Measurements from ENCODE around the gene JCAD. TPM values are rescaled to one million over a fixed set of nuclear protein-coding genes. Genes with fewer than 3 reads are reported as not detected.

JCAD gene
- total RNA-seq, 4 donors from 2014 or later = 2.6 to 10.1 (median 6.8) TPM

- Histone ChIP-seq H3K27me3 (no peaks in the 10 kb centered on the region), H3K4me3 (no peak overlapping the region), H3K36me3 (no peaks in the 10 kb centered on the region), H3K27ac (no peak overlapping the region), H3K9me3 (no peaks in the 10 kb centered on the region), H3K4me1 (no peaks in the 10 kb centered on the region)
- 97% methylated on average over 4 of the region's 4 CpGs for WGBS
- no peak for DNase-seq (ENCODE audit: low spot score in 2 of 2)
- TF ChIP-seq POLR2A (IDR thresholded peaks at IDR 0.05) (no peak), EP300 (IDR thresholded peaks at IDR 0.05) (no peak), POLR2AphosphoS5 (IDR thresholded peaks at IDR 0.05) (no peak)
- TF ChIP-seq, protein P1, sequence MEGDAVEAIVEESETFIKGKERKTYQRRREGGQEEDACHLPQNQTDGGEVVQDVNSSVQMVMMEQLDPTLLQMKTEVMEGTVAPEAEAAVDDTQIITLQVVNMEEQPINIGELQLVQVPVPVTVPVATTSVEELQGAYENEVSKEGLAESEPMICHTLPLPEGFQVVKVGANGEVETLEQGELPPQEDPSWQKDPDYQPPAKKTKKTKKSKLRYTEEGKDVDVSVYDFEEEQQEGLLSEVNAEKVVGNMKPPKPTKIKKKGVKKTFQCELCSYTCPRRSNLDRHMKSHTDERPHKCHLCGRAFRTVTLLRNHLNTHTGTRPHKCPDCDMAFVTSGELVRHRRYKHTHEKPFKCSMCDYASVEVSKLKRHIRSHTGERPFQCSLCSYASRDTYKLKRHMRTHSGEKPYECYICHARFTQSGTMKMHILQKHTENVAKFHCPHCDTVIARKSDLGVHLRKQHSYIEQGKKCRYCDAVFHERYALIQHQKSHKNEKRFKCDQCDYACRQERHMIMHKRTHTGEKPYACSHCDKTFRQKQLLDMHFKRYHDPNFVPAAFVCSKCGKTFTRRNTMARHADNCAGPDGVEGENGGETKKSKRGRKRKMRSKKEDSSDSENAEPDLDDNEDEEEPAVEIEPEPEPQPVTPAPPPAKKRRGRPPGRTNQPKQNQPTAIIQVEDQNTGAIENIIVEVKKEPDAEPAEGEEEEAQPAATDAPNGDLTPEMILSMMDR (IDR thresholded peaks at IDR 0.05) = no peak
These were observed 93.1 kb downstream of the JCAD start for GRCh38 chr10:29966269-29966668.

Data from suprapubic skin (tissue), 4 donors.